WTC11 (cell line): Measurements from ENCODE around the gene FASTKD1. TPM values are rescaled to one million over a fixed set of nuclear protein-coding genes. Genes with fewer than 3 reads are reported as not detected.
"Not testable (repeated sequence)": the region's sequence is repeated elsewhere in the genome, so short reads cannot be mapped to it uniquely, and the experiment has no call there.

Experiments used
- ATAC-seq: fragments of 200-7000 bp; cut with Tn5 transposase; 2 replicates; pipeline ENCODE4 v1.10.0; 2021; ENCODE audit warnings: mild to moderate bottlenecking, moderate library complexity
- CTCF ChIA-PET: fragments of 300-600 bp; sonication (Branson Sonifier 250); formaldehyde crosslinking; loops from one replicate; lab custom pipeline; 2021; ENCODE audit warnings: antibody characterized with exemption; lab: Charles Lee
- POLR2A ChIA-PET: fragments of 350-600 bp; sonication (Branson Sonifier 250); formaldehyde crosslinking; loops from one replicate; lab custom pipeline; 2021; ENCODE audit warnings: antibody characterized with exemption; lab: Charles Lee
- DNase-seq: peaks from one replicate; pipeline ENCODE4 v3.0.0; 2021; ENCODE audit warnings: low spot score
- H3K27ac Mint-ChIP-seq: 2 replicates; pipeline ENCODE4 v1.8.0; 2021; ENCODE audit warnings: mixed read lengths
- H3K27me3 Mint-ChIP-seq: 2 replicates; pipeline ENCODE4 v1.8.0; 2021; ENCODE audit warnings: low read depth, mild to moderate bottlenecking, moderate library complexity, mixed read lengths
- H3K36me3 Mint-ChIP-seq: 2 replicates; pipeline ENCODE4 v1.8.0; 2021; ENCODE audit warnings: mixed read lengths
- H3K4me1 Mint-ChIP-seq: 2 replicates; pipeline ENCODE4 v1.8.0; 2022; ENCODE audit warnings: mixed read lengths
- H3K4me3 Mint-ChIP-seq: 2 replicates; pipeline ENCODE4 v1.8.0; 2021; ENCODE audit warnings: mild to moderate bottlenecking, moderate library complexity, mixed read lengths
- H3K9me3 Mint-ChIP-seq: 2 replicates; pipeline ENCODE4 v1.8.0; 2021; ENCODE audit warnings: mixed read lengths
- AR ChIP-seq: fragments of 250-450 bp; sonication (Bioruptor Pico); IDR thresholded peaks from 2 replicates; pipeline ENCODE4 v1.9.0; 2021; ENCODE audit warnings: mild to moderate bottlenecking
- ATF1 ChIP-seq: sonication (generic); formaldehyde crosslinking; IDR thresholded peaks from 2 replicates; pipeline ENCODE4 v1.8.1; 2023; ENCODE audit warnings: mild to moderate bottlenecking, moderate library complexity, missing genetic modification reagents
- CTCF ChIP-seq: fragments of 200-600 bp; IDR thresholded peaks from 2 replicates; pipeline ENCODE4 v1.8.0; 2022; ENCODE audit warnings: antibody characterized with exemption
- ERG ChIP-seq: fragments of 250-450 bp; sonication (Bioruptor Pico); IDR thresholded peaks from 2 replicates; pipeline ENCODE4 v1.8.0; 2021; ENCODE audit warnings: mild to moderate bottlenecking
- FOXP1 ChIP-seq: sonication (generic); formaldehyde crosslinking; IDR thresholded peaks from 2 replicates; pipeline ENCODE4 v1.8.0; 2022; ENCODE audit warnings: missing genetic modification reagents, mild to moderate bottlenecking, moderate library complexity, borderline replicate concordance
- HMGA2 ChIP-seq: fragments of 250-450 bp; sonication (Bioruptor Pico); IDR thresholded peaks from 2 replicates; pipeline ENCODE4 v1.4.0; 2021; ENCODE audit warnings: mild to moderate bottlenecking, moderate library complexity
- PRDM15 ChIP-seq: sonication (generic); formaldehyde crosslinking; IDR thresholded peaks from 2 replicates; pipeline ENCODE4 v1.8.0; 2022; ENCODE audit warnings: missing genetic modification reagents
- PRRX2 ChIP-seq: fragments of 250-450 bp; sonication (Bioruptor Pico); IDR thresholded peaks from 2 replicates; pipeline ENCODE4 v1.8.0; 2021; ENCODE audit warnings: mild to moderate bottlenecking
- SMAD3 ChIP-seq: sonication (generic); formaldehyde crosslinking; IDR thresholded peaks from 2 replicates; pipeline ENCODE4 v1.8.0; 2022; ENCODE audit warnings: missing genetic modification reagents, mild to moderate bottlenecking, borderline replicate concordance
- TEAD1 ChIP-seq: sonication (generic); formaldehyde crosslinking; IDR thresholded peaks from 2 replicates; pipeline ENCODE4 v1.8.0; 2022; ENCODE audit warnings: mild to moderate bottlenecking, missing genetic modification reagents
- ZNF138 ChIP-seq: sonication (generic); formaldehyde crosslinking; conservative IDR thresholded peaks from 2 replicates; pipeline ENCODE4 v1.8.1; 2022; ENCODE audit warnings: mild to moderate bottlenecking, moderate library complexity, missing genetic modification reagents
- ZNF232 ChIP-seq: sonication (generic); formaldehyde crosslinking; IDR thresholded peaks from 2 replicates; pipeline ENCODE4 v1.8.0; 2022; ENCODE audit warnings: mild to moderate bottlenecking, missing genetic modification reagents
- ZNF416 ChIP-seq: fragments of 250-450 bp; sonication (Bioruptor Pico); IDR thresholded peaks from 2 replicates; pipeline ENCODE4 v1.9.0; 2021; ENCODE audit warnings: mild to moderate bottlenecking, inconsistent platforms
- ZNF425 ChIP-seq: fragments of 250-450 bp; sonication (Bioruptor Pico); conservative IDR thresholded peaks from 2 replicates; pipeline ENCODE4 v1.9.0; 2021; ENCODE audit warnings: mild to moderate bottlenecking
- ZNF671 ChIP-seq: fragments of 250-450 bp; sonication (Bioruptor Pico); IDR thresholded peaks from 2 replicates; pipeline ENCODE4 v1.8.0; 2021; ENCODE audit warnings: mild to moderate bottlenecking
- ZSCAN18 ChIP-seq: fragments of 250-450 bp; sonication (Bioruptor Pico); IDR thresholded peaks from 2 replicates; pipeline ENCODE4 v2.1.2; 2022; ENCODE audit warnings: mild to moderate bottlenecking, moderate library complexity
- total RNA-seq: library from RNA; stranded (reverse); gene quantifications from 3 replicates; pipeline ENCODE4 v1.2.3, GENCODE V29; 2021

Gene FASTKD1
- total RNA-seq, 1 experiment from 2014 or later, result 69.7 TPM

- ChIA-PET CTCF (no interaction called here), POLR2A (no interaction called here)
- Mint-ChIP-seq H3K4me3 (no peak overlapping the region), H3K9me3 (no peaks in the 10 kb centered on the region), H3K27me3 (no peaks in the 10 kb centered on the region), H3K27ac (no peak overlapping the region), H3K4me1 (no peaks in the 10 kb centered on the region), H3K36me3 (peaks cover 42% of the 10 kb centered on the region)
- DNase-seq (no peak), ATAC-seq (no peak)
- no peak for TF ChIP-seq SMAD3 (CRISPR knock-in tag)
- TF ChIP-seq HMGA2 (CRISPR knock-in tag), result no peak
- no peak for TF ChIP-seq TEAD1 (CRISPR knock-in tag)
- TF ChIP-seq PRDM15, result no peak
- TF ChIP-seq ATF1, result no peak
- no peak for TF ChIP-seq FOXP1 (CRISPR knock-in tag)
- no peak for TF ChIP-seq ZSCAN18 (CRISPR knock-in tag)
- TF ChIP-seq ZNF671 (CRISPR knock-in tag), result no peak
- no peak for TF ChIP-seq ZNF232 (CRISPR knock-in tag)
- no peak for TF ChIP-seq ERG (CRISPR knock-in tag)
Observed at GRCh38 chr2:169540146-169540545, 33.5 kb downstream of the FASTKD1 start.

GRCh38 chr2:169539460-169539859 is 34.2 kb downstream of the FASTKD1 start:
- POLR2A ChIA-PET, DNase-seq, CTCF ChIA-PET, H3K9me3 Mint-ChIP-seq, H3K27me3 Mint-ChIP-seq, H3K4me3 Mint-ChIP-seq, ATAC-seq, H3K4me1 Mint-ChIP-seq, H3K27ac Mint-ChIP-seq: not testable (repeated sequence)
- peaks cover 41% of the 10 kb centered on the region for H3K36me3 Mint-ChIP-seq

GRCh38 chr2:169528271-169528701 is 45.4 kb downstream of the FASTKD1 start:
- H3K4me1 Mint-ChIP-seq, result no peaks in the 10 kb centered on the region
- peaks cover 12% of the 10 kb centered on the region for H3K36me3 Mint-ChIP-seq
- no peak overlapping the region for H3K27ac Mint-ChIP-seq
- no peak overlapping the region for H3K4me3 Mint-ChIP-seq
- DNase-seq, result peak; percentile 80
- H3K27me3 Mint-ChIP-seq, result no peaks in the 10 kb centered on the region
- ATAC-seq, result peak; percentile 96
- no peaks in the 10 kb centered on the region for H3K9me3 Mint-ChIP-seq
- POLR2A ChIA-PET, result no interaction called here
- no peak for TF ChIP-seq TEAD1 (CRISPR knock-in tag)
- peak; percentile 73 for TF ChIP-seq CTCF
- CTCF ChIA-PET, result interaction anchor here (0.5 to 1.3 kb wide), 7 partner anchors 9 to 505 kb away, joined by 3 to 5 read pairs (median 4); partner anchors contain the start of gene BBS5

- no peak overlapping the region for H3K27ac Mint-ChIP-seq
- DNase-seq (no peak), ATAC-seq (no peak)
- CTCF ChIA-PET, result no interaction called here
- H3K4me3 Mint-ChIP-seq, result no peak overlapping the region
- no peaks in the 10 kb centered on the region for H3K9me3 Mint-ChIP-seq
- no peaks in the 10 kb centered on the region for H3K4me1 Mint-ChIP-seq
- H3K36me3 Mint-ChIP-seq, result peaks cover 10% of the 10 kb centered on the region
- POLR2A ChIA-PET, result no interaction called here
- no peaks in the 10 kb centered on the region for H3K27me3 Mint-ChIP-seq
- TF ChIP-seq AR (CRISPR knock-in tag) (no peak), PRRX2 (no peak), ZNF671 (CRISPR knock-in tag) (no peak), ZNF138 (CRISPR knock-in tag) (no peak), ZNF425 (CRISPR knock-in tag) (no peak), ZNF416 (no peak), HMGA2 (CRISPR knock-in tag) (no peak)
Observed at GRCh38 chr2:169526451-169526850, 47.2 kb downstream of the FASTKD1 start.
